H9 (cell line): ENCODE measurements around the gene YPEL3. TPM values are rescaled to one million over a fixed set of nuclear protein-coding genes. Genes with fewer than 3 reads are reported as not detected.

Experiments used
- DNase-seq: peaks from one replicate; pipeline ENCODE4 v3.0.0-alpha.2; 2017
- H2AFZ ChIP-seq: one replicate; pipeline ENCODE4 v1.6.1; 2013; ENCODE audit warnings: mild to moderate bottlenecking, low read length, control low read depth, moderate library complexity
- H2AK5ac ChIP-seq: 2 replicates; pipeline ENCODE4 v1.6.1; 2013; ENCODE audit warnings: low read length, control low read depth, mixed read lengths; ENCODE audit not compliant: insufficient read length
- H2BK120ac ChIP-seq: one replicate; pipeline ENCODE4 v1.6.1; 2013; ENCODE audit warnings: low read depth, mild to moderate bottlenecking, low read length, control low read depth, inconsistent platforms; ENCODE audit not compliant: poor library complexity, severe bottlenecking
- H2BK12ac ChIP-seq: 2 replicates; pipeline ENCODE4 v1.6.1; 2013; ENCODE audit warnings: low read length, control low read depth, mixed read lengths, low read depth; ENCODE audit not compliant: insufficient read length
- H2BK15ac ChIP-seq: 2 replicates; pipeline ENCODE4 v1.6.1; 2013; ENCODE audit warnings: low read depth, low read length, control low read depth
- H2BK20ac ChIP-seq: one replicate; pipeline ENCODE4 v1.6.1; 2013; ENCODE audit warnings: low read depth, mild to moderate bottlenecking, low read length, control low read depth, inconsistent platforms; ENCODE audit not compliant: poor library complexity, severe bottlenecking
- H2BK5ac ChIP-seq: 2 replicates; pipeline ENCODE4 v1.6.1; 2013; ENCODE audit warnings: low read length, control low read depth, mixed read lengths; ENCODE audit not compliant: insufficient read length
- H3K14ac ChIP-seq: 2 replicates; pipeline ENCODE4 v1.6.1; 2013; ENCODE audit warnings: low read length, control low read depth; ENCODE audit not compliant: insufficient read depth
- H3K18ac ChIP-seq: 2 replicates; pipeline ENCODE4 v1.6.1; 2013; ENCODE audit warnings: low read depth, mild to moderate bottlenecking, mixed read lengths, low read length, control low read depth; ENCODE audit not compliant: insufficient read length
- H3K23ac ChIP-seq: 2 replicates; pipeline ENCODE4 v1.6.1; 2013; ENCODE audit warnings: low read length, control low read depth, mixed read lengths, low read depth; ENCODE audit not compliant: insufficient read length
- H3K23me2 ChIP-seq: 2 replicates; pipeline ENCODE4 v1.6.1; 2013; ENCODE audit warnings: low read depth, mild to moderate bottlenecking, mixed read lengths, low read length, control low read depth; ENCODE audit not compliant: insufficient read length, poor library complexity, severe bottlenecking
- H3K27ac ChIP-seq: 2 replicates; pipeline ENCODE4 v1.5.1; 2013; ENCODE audit warnings: low read length, control low read depth, mixed read lengths, low read depth; ENCODE audit not compliant: insufficient read length
- H3K27me3 ChIP-seq: 2 replicates; pipeline ENCODE4 v1.6.1; 2013; ENCODE audit warnings: low read length, control low read depth, inconsistent platforms; ENCODE audit not compliant: insufficient read depth
- H3K4ac ChIP-seq: 2 replicates; pipeline ENCODE4 v1.6.1; 2013; ENCODE audit warnings: low read depth, mild to moderate bottlenecking, control low read depth, inconsistent platforms, low read length, moderate library complexity
- H3K4me1 ChIP-seq: 2 replicates; pipeline ENCODE4 v1.6.1; 2013; ENCODE audit warnings: low read length, control low read depth, inconsistent platforms; ENCODE audit not compliant: insufficient read depth
- H3K4me2 ChIP-seq: 2 replicates; pipeline ENCODE4 v1.6.1; 2013; ENCODE audit warnings: low read length, control low read depth, mixed read lengths; ENCODE audit not compliant: insufficient read length, insufficient read depth
- H3K56ac ChIP-seq: 2 replicates; pipeline ENCODE4 v1.6.1; 2013; ENCODE audit warnings: low read depth, mild to moderate bottlenecking, mixed read lengths, low read length, control low read depth; ENCODE audit not compliant: insufficient read length
- H3K79me1 ChIP-seq: 2 replicates; pipeline ENCODE4 v1.6.1; 2013; ENCODE audit warnings: low read depth, mild to moderate bottlenecking, moderate library complexity, low read length, control low read depth, inconsistent platforms; ENCODE audit not compliant: insufficient read depth, poor library complexity, severe bottlenecking
- H3K79me2 ChIP-seq: 2 replicates; pipeline ENCODE4 v1.6.1; 2013; ENCODE audit warnings: low read length, control low read depth, inconsistent platforms; ENCODE audit not compliant: insufficient read depth
- H3K9ac ChIP-seq: 2 replicates; pipeline ENCODE4 v1.6.1; 2013; ENCODE audit warnings: low read length, control low read depth, mixed read lengths; ENCODE audit not compliant: insufficient read length; ENCODE audit errors: extremely low read depth
- H3K9me3 ChIP-seq: one replicate; pipeline ENCODE4 v1.6.1; 2013; ENCODE audit warnings: low read depth, low read length, inconsistent platforms; ENCODE audit not compliant: control insufficient read depth
- H3T11ph ChIP-seq: one replicate; pipeline ENCODE4 v1.6.1; 2013; ENCODE audit warnings: mild to moderate bottlenecking, low read length, control low read depth, inconsistent platforms
- H4K20me1 ChIP-seq: one replicate; pipeline ENCODE4 v1.6.1; 2013; ENCODE audit not compliant: control insufficient read depth, insufficient read length, insufficient read depth
- H4K5ac ChIP-seq: 2 replicates; pipeline ENCODE4 v1.6.1; 2013; ENCODE audit warnings: low read depth, mild to moderate bottlenecking, mixed read lengths, low read length, control low read depth; ENCODE audit not compliant: insufficient read length
- H4K8ac ChIP-seq: replicated peaks from 2 replicates; pipeline ENCODE4 v1.6.1; 2013; ENCODE audit warnings: low read length, control low read depth, mixed read lengths, low read depth; ENCODE audit not compliant: insufficient read length
- H4K91ac ChIP-seq: 2 replicates; pipeline ENCODE4 v1.6.1; 2013; ENCODE audit warnings: low read depth, mild to moderate bottlenecking, moderate library complexity, mixed read lengths, low read length, control low read depth; ENCODE audit not compliant: insufficient read length
- H3K27ac Mint-ChIP-seq, 3 experiments: 2 replicates in 2 of 3; 3 replicates in 1 of 3; pipeline ENCODE4 v1.8.0; 2020 to 2021; ENCODE audit warnings: mixed read lengths in 3 of 3, mild to moderate bottlenecking in 1 of 3, moderate library complexity in 1 of 3
- H3K27me3 Mint-ChIP-seq: 2 replicates; pipeline ENCODE4 v1.8.0; 2021; ENCODE audit warnings: low read depth, mild to moderate bottlenecking, moderate library complexity, mixed read lengths
- H3K36me3 Mint-ChIP-seq, 3 experiments: 2 replicates in 2 of 3; 3 replicates in 1 of 3; pipeline ENCODE4 v1.8.0; 2020 to 2021; ENCODE audit warnings: low read depth in 3 of 3, mixed read lengths in 3 of 3; ENCODE audit not compliant: insufficient read depth in 1 of 3
- H3K4me1 Mint-ChIP-seq, 2 experiments: 2 replicates each; pipeline ENCODE4 v1.8.0; 2020; ENCODE audit warnings: mixed read lengths in 2 of 2
- H3K4me3 Mint-ChIP-seq, 2 experiments: 2 replicates in 1 of 2; 3 replicates in 1 of 2; pipeline ENCODE4 v1.8.0; 2020 to 2021; ENCODE audit warnings: mild to moderate bottlenecking in 2 of 2, mixed read lengths in 2 of 2, moderate library complexity in 1 of 2
- H3K9me3 Mint-ChIP-seq, 2 experiments: 2 replicates in 1 of 2; 3 replicates in 1 of 2; pipeline ENCODE4 v1.8.0; 2020; ENCODE audit warnings: mild to moderate bottlenecking in 2 of 2, mixed read lengths in 2 of 2, moderate library complexity in 1 of 2
- WGBS: extraction: QIAGEN DNeasy Blood & Tissue Kit; methylation state at CpG from one replicate; pipeline ENCODE4 v1.1.7; 2013; ENCODE audit warnings: missing lambda C conversion rate, low lambda C conversion rate, mixed read lengths; ENCODE audit not compliant: insufficient read length; ENCODE audit errors: extremely low coverage; 5-methylcytosine and 5-hydroxymethylcytosine counted together
- total RNA-seq: library from RNA; stranded (reverse); gene quantifications from 2 replicates; pipeline ENCODE4 v1.2.1, GENCODE V29; 2021
- TF ChIP-seq, protein P1 (sequence below): fragments of 200-600 bp; sonication (generic); conservative IDR thresholded peaks from 3 replicates; pipeline ENCODE4 v1.8.0; 2021; ENCODE audit warnings: antibody characterized with exemption, mild to moderate bottlenecking

The YPEL3 gene
- total RNA-seq, 1 experiment from 2014 or later, result 27.5 TPM

DNA sequence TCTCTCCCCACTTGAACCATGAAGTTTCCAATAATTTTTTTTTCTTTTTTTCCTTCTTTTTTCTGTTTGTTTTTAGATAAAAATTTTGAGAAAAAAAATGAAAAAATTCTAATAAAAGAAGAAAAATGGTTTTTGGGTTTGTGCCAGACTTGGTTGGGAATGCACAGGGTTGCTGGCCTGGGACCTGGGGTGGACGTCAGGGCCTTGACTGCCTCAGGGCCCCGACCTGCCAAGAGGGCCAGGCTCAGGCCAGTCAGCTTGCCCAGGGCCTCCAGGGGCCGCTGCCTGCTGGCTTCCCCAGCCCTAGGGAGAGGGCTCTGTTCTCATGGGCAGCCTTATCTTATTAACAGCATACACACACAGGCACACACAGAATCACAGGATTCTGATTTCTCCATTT is 10.8 kb downstream of the YPEL3 start:
- Mint-ChIP-seq H3K36me3 (peaks cover 31 to 56% (median 55%) of the 10 kb centered on the region in 3 experiments), H3K4me3 (no peak overlapping the region)

More for the DNA sequence above, 10.8 kb downstream of the YPEL3 start:
- H3K4ac ChIP-seq, result no peak overlapping the region
- no peak overlapping the region for H4K91ac ChIP-seq
- H3K27me3 ChIP-seq, result no peaks in the 10 kb centered on the region
- H2AK5ac ChIP-seq, result no peak overlapping the region
- Mint-ChIP-seq H3K27me3 (peaks cover 4% of the 10 kb centered on the region; the same call in 1 of the 2 replicates), H3K27ac (no peak overlapping the region), H3K4me1 (peaks cover 3 to 4% of the 10 kb centered on the region in 2 experiments; a peak in 1 of 4 replicates), H3K9me3 (no peaks in the 10 kb centered on the region; a peak in 1 of 5 replicates)
- H3K4me1 ChIP-seq, result no peaks in the 10 kb centered on the region
- no peaks in the 10 kb centered on the region for H3K23me2 ChIP-seq
- H4K5ac ChIP-seq, result no peak overlapping the region
- H3K4me2 ChIP-seq, result no peak overlapping the region
- H3K14ac ChIP-seq, result no peak overlapping the region
- no peaks in the 10 kb centered on the region for H4K20me1 ChIP-seq
- no peak overlapping the region for H2BK5ac ChIP-seq
- TF ChIP-seq, protein P1, sequence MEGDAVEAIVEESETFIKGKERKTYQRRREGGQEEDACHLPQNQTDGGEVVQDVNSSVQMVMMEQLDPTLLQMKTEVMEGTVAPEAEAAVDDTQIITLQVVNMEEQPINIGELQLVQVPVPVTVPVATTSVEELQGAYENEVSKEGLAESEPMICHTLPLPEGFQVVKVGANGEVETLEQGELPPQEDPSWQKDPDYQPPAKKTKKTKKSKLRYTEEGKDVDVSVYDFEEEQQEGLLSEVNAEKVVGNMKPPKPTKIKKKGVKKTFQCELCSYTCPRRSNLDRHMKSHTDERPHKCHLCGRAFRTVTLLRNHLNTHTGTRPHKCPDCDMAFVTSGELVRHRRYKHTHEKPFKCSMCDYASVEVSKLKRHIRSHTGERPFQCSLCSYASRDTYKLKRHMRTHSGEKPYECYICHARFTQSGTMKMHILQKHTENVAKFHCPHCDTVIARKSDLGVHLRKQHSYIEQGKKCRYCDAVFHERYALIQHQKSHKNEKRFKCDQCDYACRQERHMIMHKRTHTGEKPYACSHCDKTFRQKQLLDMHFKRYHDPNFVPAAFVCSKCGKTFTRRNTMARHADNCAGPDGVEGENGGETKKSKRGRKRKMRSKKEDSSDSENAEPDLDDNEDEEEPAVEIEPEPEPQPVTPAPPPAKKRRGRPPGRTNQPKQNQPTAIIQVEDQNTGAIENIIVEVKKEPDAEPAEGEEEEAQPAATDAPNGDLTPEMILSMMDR, result no peak
- no peak overlapping the region for H2BK12ac ChIP-seq
- H2BK120ac ChIP-seq, result no peak overlapping the region
- H4K8ac ChIP-seq, result no peak overlapping the region
- no peak overlapping the region for H3K9ac ChIP-seq
- H3T11ph ChIP-seq, result no peak overlapping the region
- no peaks in the 10 kb centered on the region for H3K79me2 ChIP-seq
- no peak overlapping the region for H3K23ac ChIP-seq
- H3K27ac ChIP-seq, result no peak overlapping the region
- no peaks in the 10 kb centered on the region for H3K79me1 ChIP-seq
- H3K18ac ChIP-seq, result no peak overlapping the region
- H2AFZ ChIP-seq, result no peak overlapping the region
- no peak overlapping the region for H2BK20ac ChIP-seq
- no peaks in the 10 kb centered on the region for H3K9me3 ChIP-seq
- no peak for DNase-seq
- no peak overlapping the region for H3K56ac ChIP-seq
- no CpG with 5 or more reads among the region's 3 CpGs for WGBS
- no peak overlapping the region for H2BK15ac ChIP-seq
